ENCODE measurements around the gene HSPB8. TPM values are rescaled to one million over a fixed set of nuclear protein-coding genes. Genes with fewer than 3 reads are reported as not detected.

HSPB8 gene
- total RNA-seq, 2 experiments from 2014 or later: not detected

- H3K27ac Mint-ChIP-seq: no peak overlapping the region
- H3K4me3 Mint-ChIP-seq: no peak overlapping the region
- ATAC-seq: no peak
- intact Hi-C loops (cut with micrococcal nuclease): no loop called here
- no peaks in the 10 kb centered on the region for H3K36me3 Mint-ChIP-seq (ENCODE audit: low read depth)
- CTCF ChIA-PET: no interaction called here
- peaks cover 2% of the 10 kb centered on the region for H3K9me3 Mint-ChIP-seq
- no peak for DNase-seq
- TF ChIP-seq, protein P1, sequence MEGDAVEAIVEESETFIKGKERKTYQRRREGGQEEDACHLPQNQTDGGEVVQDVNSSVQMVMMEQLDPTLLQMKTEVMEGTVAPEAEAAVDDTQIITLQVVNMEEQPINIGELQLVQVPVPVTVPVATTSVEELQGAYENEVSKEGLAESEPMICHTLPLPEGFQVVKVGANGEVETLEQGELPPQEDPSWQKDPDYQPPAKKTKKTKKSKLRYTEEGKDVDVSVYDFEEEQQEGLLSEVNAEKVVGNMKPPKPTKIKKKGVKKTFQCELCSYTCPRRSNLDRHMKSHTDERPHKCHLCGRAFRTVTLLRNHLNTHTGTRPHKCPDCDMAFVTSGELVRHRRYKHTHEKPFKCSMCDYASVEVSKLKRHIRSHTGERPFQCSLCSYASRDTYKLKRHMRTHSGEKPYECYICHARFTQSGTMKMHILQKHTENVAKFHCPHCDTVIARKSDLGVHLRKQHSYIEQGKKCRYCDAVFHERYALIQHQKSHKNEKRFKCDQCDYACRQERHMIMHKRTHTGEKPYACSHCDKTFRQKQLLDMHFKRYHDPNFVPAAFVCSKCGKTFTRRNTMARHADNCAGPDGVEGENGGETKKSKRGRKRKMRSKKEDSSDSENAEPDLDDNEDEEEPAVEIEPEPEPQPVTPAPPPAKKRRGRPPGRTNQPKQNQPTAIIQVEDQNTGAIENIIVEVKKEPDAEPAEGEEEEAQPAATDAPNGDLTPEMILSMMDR (IDR thresholded peaks at IDR 0.05): no peak
- peaks cover 11% of the 10 kb centered on the region for H3K27me3 Mint-ChIP-seq
- peaks cover 2% of the 10 kb centered on the region for H3K4me1 Mint-ChIP-seq (ENCODE audit: low read depth)
- POLR2A ChIA-PET: no interaction called here
Measured at GRCh38 chr12:119157978-119158377, 20.8 kb upstream of the HSPB8 start.

- POLR2A ChIA-PET: no interaction called here
- Mint-ChIP-seq H3K4me3 (no peak overlapping the region), H3K27ac (no peak overlapping the region), H3K36me3 (ENCODE audit: low read depth) (no peaks in the 10 kb centered on the region), H3K27me3 (peaks cover 7% of the 10 kb centered on the region), H3K4me1 (ENCODE audit: low read depth) (peaks cover 2% of the 10 kb centered on the region), H3K9me3 (peaks cover 2% of the 10 kb centered on the region)
- TF ChIP-seq, protein P1 (IDR thresholded peaks at IDR 0.05): no peak
- DNase-seq (no peak), ATAC-seq (no peak)
- intact Hi-C loops (cut with micrococcal nuclease): no loop called here
- CTCF ChIA-PET: no interaction called here
Measured at GRCh38 chr12:119158402-119158801, 20.3 kb upstream of the HSPB8 start.

DNA sequence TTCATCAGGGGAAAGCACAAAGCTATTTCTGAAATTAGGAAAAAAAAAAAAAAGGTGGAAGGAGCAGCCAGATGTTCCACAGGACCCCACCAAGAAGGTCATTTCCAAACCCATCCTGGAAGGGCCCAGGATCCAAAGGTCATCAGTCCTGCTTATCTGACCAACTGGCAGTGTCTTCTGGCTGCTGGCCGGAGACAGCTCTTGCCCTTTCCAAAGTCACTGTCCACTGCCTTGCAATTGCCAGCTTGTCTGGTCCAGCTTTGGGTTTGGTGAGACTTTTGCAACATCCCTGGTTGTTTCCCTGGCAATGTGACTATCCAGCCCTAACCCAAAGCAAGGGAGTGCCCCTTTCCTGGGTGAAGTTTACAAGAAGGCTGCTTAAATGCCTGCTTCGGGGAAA lies 18.9 kb upstream of the HSPB8 start:
- ChIA-PET CTCF (no interaction called here), POLR2A (no interaction called here)
- TF ChIP-seq, protein P1 (IDR thresholded peaks at IDR 0.05): no peak
- H3K4me3 Mint-ChIP-seq: no peak overlapping the region
- intact Hi-C loops (cut with micrococcal nuclease): no loop called here
- no peak overlapping the region for H3K27ac Mint-ChIP-seq
- no peak for DNase-seq
- no peaks in the 10 kb centered on the region for H3K4me1 Mint-ChIP-seq (ENCODE audit: low read depth)
- no peaks in the 10 kb centered on the region for H3K36me3 Mint-ChIP-seq (ENCODE audit: low read depth)
- ATAC-seq: no peak
- H3K27me3 Mint-ChIP-seq: peaks cover 2% of the 10 kb centered on the region
- no peaks in the 10 kb centered on the region for H3K9me3 Mint-ChIP-seq

- no peak for DNase-seq
- ATAC-seq: no peak
- Mint-ChIP-seq H3K4me1 (ENCODE audit: low read depth) (no peaks in the 10 kb centered on the region), H3K27ac (no peak overlapping the region), H3K4me3 (no peak overlapping the region), H3K9me3 (no peaks in the 10 kb centered on the region), H3K27me3 (peaks cover 2% of the 10 kb centered on the region), H3K36me3 (ENCODE audit: low read depth) (no peaks in the 10 kb centered on the region)
- ChIA-PET POLR2A (no interaction called here), CTCF (no interaction called here)
- TF ChIP-seq, protein P1 (IDR thresholded peaks at IDR 0.05): no peak
- intact Hi-C loops (cut with micrococcal nuclease): no loop called here
Measured at GRCh38 chr12:119167902-119168301, 10.8 kb upstream of the HSPB8 start.

DNA sequence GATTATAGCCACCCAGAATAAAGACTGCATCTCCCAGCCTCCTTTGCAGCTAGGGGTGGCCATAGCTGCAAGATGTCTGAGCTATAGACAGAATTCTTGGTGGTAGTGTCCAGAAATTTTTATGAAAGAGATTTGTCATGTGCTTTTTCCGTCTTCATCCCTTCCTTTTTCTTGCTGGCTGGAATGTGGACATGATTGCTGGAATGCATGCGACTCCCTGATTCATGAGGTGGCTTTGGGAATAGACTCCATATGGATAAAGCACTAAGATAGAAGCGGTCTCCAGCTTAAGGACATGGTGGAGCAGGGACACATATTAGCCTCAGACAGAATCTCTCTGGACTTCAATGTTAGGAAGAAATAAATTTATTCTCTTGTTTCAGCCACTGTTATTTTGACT lies 10.0 kb upstream of the HSPB8 start:
- intact Hi-C loops (cut with micrococcal nuclease): no loop called here
- no peak for DNase-seq
- peaks cover 2% of the 10 kb centered on the region for H3K27me3 Mint-ChIP-seq
- no peaks in the 10 kb centered on the region for H3K36me3 Mint-ChIP-seq (ENCODE audit: low read depth)
- ChIA-PET CTCF (no interaction called here), POLR2A (no interaction called here)
- TF ChIP-seq, protein P1 (IDR thresholded peaks at IDR 0.05): no peak
- H3K4me1 Mint-ChIP-seq (ENCODE audit: low read depth): no peaks in the 10 kb centered on the region
- no peaks in the 10 kb centered on the region for H3K9me3 Mint-ChIP-seq
- no peak overlapping the region for H3K4me3 Mint-ChIP-seq
- H3K27ac Mint-ChIP-seq: no peak overlapping the region
- ATAC-seq: no peak
